GM12878 (cell line): ENCODE results near the gene CHSY3. TPM values are rescaled to one million over a fixed set of nuclear protein-coding genes. Genes with fewer than 3 reads are reported as not detected.
A peak's percentile ranks its signal among the peaks of the same experiment; 100 is the strongest.

ENCODE experiments used
- ATAC-seq: fragments of 200-7000 bp; cut with Tn5 transposase; 3 replicates; pipeline ENCODE4 v1.9.1; 2020; ENCODE audit warnings: mild to moderate bottlenecking, moderate library complexity
- BruUV-seq: library from RNA; stranded (reverse); fragments of 400-500 nt; replicated peaks from 2 replicates; lab custom pipeline; 2021; lab: Mats Ljungman, UMichigan
- CTCF ChIA-PET: fragments of 300-600 bp; sonication (Branson Sonifier 250); formaldehyde crosslinking; extraction: SDS; loops from one replicate; lab custom pipeline; 2021; ENCODE audit warnings: inconsistent platforms; lab: Yijun Ruan, JAX
- POLR2A ChIA-PET: fragments of 350-600 bp; formaldehyde crosslinking; extraction: SDS; loops from one replicate; lab custom pipeline; 2021; ENCODE audit warnings: inconsistent platforms; lab: Charles Lee
- RAD21 ChIA-PET: fragments of 300-600 bp; sonication (Branson Sonifier 250); formaldehyde crosslinking; loops from one replicate; lab custom pipeline; 2023; ENCODE audit warnings: antibody characterized with exemption; ENCODE audit not compliant: unreplicated experiment; lab: Charles Lee
- SMC1A ChIA-PET: fragments of 300-600 bp; sonication (Branson Sonifier 250); formaldehyde crosslinking; loops from one replicate; lab custom pipeline; 2023; ENCODE audit not compliant: unreplicated experiment, uncharacterized antibody; lab: Charles Lee
- DNase-seq: peaks from one replicate; pipeline ENCODE4 v3.0.0-alpha.2; 2011; ENCODE audit warnings: low read depth, low spot score
- FAIRE-seq: peaks from 3 replicates; lab custom pipeline; 2011; peaks lifted over from hg19 to GRCh38; lab: Jason Lieb, UNC
- H2AFZ ChIP-seq: 2 replicates; pipeline ENCODE4 v1.6.0; 2011; ENCODE audit warnings: low read depth, low read length, control low read depth; ENCODE audit not compliant: control insufficient read depth
- H3K27ac ChIP-seq: 2 replicates; pipeline ENCODE4 v1.5.1; 2011; ENCODE audit warnings: control low read depth; ENCODE audit not compliant: control insufficient read depth, insufficient read depth
- H3K27me3 ChIP-seq, 2 experiments: replicated peaks in 1 of 2; 2 replicates each; pipeline versions ENCODE4 v1.6.0 to v1.6.1; 2011; ENCODE audit warnings: low read length in 1 of 2; ENCODE audit not compliant: control insufficient read depth in 2 of 2, insufficient read depth in 2 of 2
- H3K36me3 ChIP-seq, 2 experiments: 2 replicates each; pipeline ENCODE4 v1.5.1; 2011; ENCODE audit warnings: low read length in 1 of 2; ENCODE audit not compliant: control insufficient read depth in 2 of 2, insufficient read depth in 2 of 2
- H3K4me1 ChIP-seq: 2 replicates; pipeline ENCODE4 v1.6.1; 2011; ENCODE audit warnings: mild to moderate bottlenecking, low read length, moderate library complexity, mixed read lengths; ENCODE audit not compliant: control insufficient read depth, insufficient read depth
- H3K4me2 ChIP-seq: 2 replicates; pipeline ENCODE4 v1.6.0; 2011; ENCODE audit warnings: control low read depth; ENCODE audit not compliant: control insufficient read depth, insufficient read depth
- H3K4me3 ChIP-seq: fragments of 200-600 bp; sonication (generic); 2 replicates; pipeline ENCODE4 v1.5.1; 2016
- H3K79me2 ChIP-seq: 2 replicates; pipeline ENCODE4 v1.6.0; 2011; ENCODE audit warnings: low read length; ENCODE audit not compliant: control insufficient read depth, insufficient read depth
- H3K9ac ChIP-seq: 2 replicates; pipeline ENCODE4 v1.8.0; 2011; ENCODE audit warnings: low read length, control low read depth, mixed read lengths; ENCODE audit not compliant: control insufficient read depth, insufficient read depth
- H3K9me3 ChIP-seq: replicated peaks from 3 replicates; pipeline ENCODE4 v1.5.1; 2011; ENCODE audit warnings: mild to moderate bottlenecking, low read length; ENCODE audit not compliant: control insufficient read depth, insufficient read depth
- H4K20me1 ChIP-seq: 2 replicates; pipeline ENCODE4 v1.6.0; 2011; ENCODE audit not compliant: control insufficient read depth, insufficient read depth
- BCL11A ChIP-seq: IDR thresholded peaks from 2 replicates; pipeline ENCODE4 v1.6.1; 2011; ENCODE audit warnings: low read depth, low read length
- CREM ChIP-seq: IDR thresholded peaks from 2 replicates; pipeline ENCODE4 v1.6.1; 2014; ENCODE audit warnings: antibody characterized with exemption, low read depth
- GATAD2B ChIP-seq: fragments of 450-650 bp; conservative IDR thresholded peaks from 2 replicates; pipeline ENCODE4 v1.6.1; 2017; ENCODE audit warnings: low read depth, mild to moderate bottlenecking, moderate library complexity
- IRF3 ChIP-seq: fragments of 450-650 bp; IDR thresholded peaks from 2 replicates; pipeline ENCODE4 v1.6.1; 2014; ENCODE audit warnings: mild to moderate bottlenecking
- LARP7 ChIP-seq: fragments of 450-650 bp; IDR thresholded peaks from 2 replicates; pipeline ENCODE4 v1.6.1; 2017; ENCODE audit warnings: mild to moderate bottlenecking
- RFX5 ChIP-seq: IDR thresholded peaks from 2 replicates; pipeline ENCODE4 v1.6.1; 2011; ENCODE audit warnings: low read depth, low read length, improper control_type of control experiment
- SIN3A ChIP-seq: IDR thresholded peaks from 2 replicates; pipeline ENCODE4 v1.6.1; 2012; ENCODE audit warnings: low read depth, low read length, improper control_type of control experiment
- ZBTB4 ChIP-seq: fragments of 450-650 bp; formaldehyde crosslinking; IDR thresholded peaks from 2 replicates; pipeline ENCODE4 v1.4.0; 2022; ENCODE audit warnings: mild to moderate bottlenecking, moderate library complexity
- WGBS: methylation state at CpG from one replicate; pipeline ENCODE4 v1.1.6; 2016; ENCODE audit warnings: low lambda C conversion rate; ENCODE audit not compliant: insufficient replicate concordance, insufficient coverage; ENCODE audit errors: missing lambda C conversion rate; 5-methylcytosine and 5-hydroxymethylcytosine counted together
- in situ Hi-C: fragments of 300-500 bp; cut with MboI; formaldehyde crosslinking; loops from 9 replicates; pipeline ENCODE4 v1.14.3; 2018; ENCODE audit warnings: mixed read lengths
- intact Hi-C: fragments of 100-400 bp; cut with micrococcal nuclease; formaldehyde crosslinking; loops from one replicate; pipeline ENCODE4 v1.14.2; 2022; ENCODE audit not compliant: unreplicated experiment
- polyA plus RNA-seq, 11 experiments: library from polyadenylated mRNA; depleted of rRNA in 4 of 11; unstranded in 6 of 11; stranded (reverse) in 5 of 11; fragments of >200 nt; fragmentation: Nextera tagmentation in 4 of 11; fragmentation: Illumina TruSeq in 1 of 11; extraction: Ambion mirVana in 4 of 11; extraction: Trizol in 1 of 11; gene quantifications; 1 replicate in 1 of 11; 2 replicates in 10 of 11; pipeline versions ENCODE4 v1.2.1 to v1.2.3, GENCODE V29; 2011 to 2016; ENCODE audit warnings: inconsistent platforms in 2 of 11, missing spikeins in 2 of 11, low read depth in 1 of 11
- total RNA-seq, 4 experiments: library from RNA; depleted of rRNA in 3 of 4; stranded (reverse); fragments of >200 nt in 3 of 4; fragmentation: Illumina TruSeq in 1 of 4; extraction: Trizol in 1 of 4; gene quantifications; 2 replicates each; pipeline versions ENCODE4 v1.2.1 to v1.2.3, GENCODE V29; 2013 to 2021

Gene CHSY3
- total and polyA plus RNA-seq, 10 of the 15 experiments (the other 5 are each of a cell fraction or from before 2014, with no cell fraction given), result not detected

- TF ChIP-seq GATAD2B (no peak), SIN3A (no peak)
Measured at GRCh38 chr5:130090569-130091270, 186.5 kb downstream of the CHSY3 start (continued).

GRCh38 chr5:130092991-130093390, 188.7 kb downstream of the CHSY3 start:
- Histone ChIP-seq H3K4me2 (no peak overlapping the region), H3K36me3 (no peaks in the 10 kb centered on the region), H3K4me3 (no peak overlapping the region), H3K9ac (no peak overlapping the region), H3K9me3 (no peaks in the 10 kb centered on the region), H3K79me2 (no peaks in the 10 kb centered on the region), H4K20me1 (no peaks in the 10 kb centered on the region), H3K27me3 (no peaks in the 10 kb centered on the region), H3K4me1 (no peaks in the 10 kb centered on the region), H2AFZ (no peak overlapping the region), H3K27ac (no peak overlapping the region)
- RAD21 ChIA-PET, result no interaction called here
- ATAC-seq (no peak), DNase-seq (no peak), FAIRE-seq (no peak)
- CTCF ChIA-PET, result no interaction called here
- no TSS peak for BruUV-seq
- in situ Hi-C loops, result no loop called here
- POLR2A ChIA-PET, result no interaction called here
- intact Hi-C loops, result no loop called here
- no peak for TF ChIP-seq IRF3
- SMC1A ChIA-PET, result no interaction called here

- H3K4me2 ChIP-seq, result no peak overlapping the region
- H3K4me1 ChIP-seq, result no peaks in the 10 kb centered on the region
- intact Hi-C loops, result no loop called here
- SMC1A ChIA-PET, result interaction anchor here (1.5 kb wide), 1 partner anchor 14 kb away, joined by 4 read pairs; no protein-coding TSS in a partner anchor
- RAD21 ChIA-PET, result interaction anchor here (1.1 kb wide), 1 partner anchor 14 kb away, joined by 3 read pairs; no protein-coding TSS in a partner anchor
- ATAC-seq (no peak), FAIRE-seq (no peak), DNase-seq (no peak)
- in situ Hi-C loops, result no loop called here
- H3K9me3 ChIP-seq, result no peaks in the 10 kb centered on the region
- no peak overlapping the region for H2AFZ ChIP-seq
- CTCF ChIA-PET, result no interaction called here
- 45% methylated on average over 2 of the region's 2 CpGs for WGBS
- H3K36me3 ChIP-seq, result no peaks in the 10 kb centered on the region
- H3K9ac ChIP-seq, result no peak overlapping the region
- H3K4me3 ChIP-seq, result no peak overlapping the region
- H4K20me1 ChIP-seq, result no peaks in the 10 kb centered on the region
- POLR2A ChIA-PET, result no interaction called here
- TF ChIP-seq RFX5, result peak; percentile 61; the same call in 1 of the 2 replicates
- TF ChIP-seq CREM, result no peak
- TF ChIP-seq BCL11A, result no peak
- TF ChIP-seq ZBTB4 (CRISPR knock-in tag), result no peak
- TF ChIP-seq LARP7, result no peak
- no TSS peak for BruUV-seq
- H3K27ac ChIP-seq, result no peak overlapping the region
- no peaks in the 10 kb centered on the region for H3K79me2 ChIP-seq
- H3K27me3 ChIP-seq, result no peaks in the 10 kb centered on the region
Measured at GRCh38 chr5:130096483-130096882, 192.2 kb downstream of the CHSY3 start.
